Psoas muscle (tissue), 8 donors: ENCODE results near the gene RASL11B. TPM values are rescaled to one million over a fixed set of nuclear protein-coding genes. Genes with fewer than 3 reads are reported as not detected.

ENCODE experiments used
- ATAC-seq, 4 donors: fragments of 200-7000 bp; cut with Tn5 transposase; one replicate each; pipeline ENCODE4 v1.9.1; 2020; ENCODE audit warnings: moderate library complexity in 3 of 4, mild to moderate bottlenecking in 2 of 4
- DNase-seq, 2 donors: peaks; one replicate each; pipeline ENCODE4 v3.0.0-alpha.2; 2020
- H3K27ac ChIP-seq: fragments of 200-600 bp; one replicate; pipeline ENCODE4 v1.8.0; 2022
- H3K27me3 ChIP-seq, 3 donors: fragments of 200-600 bp in 1 of 3; one replicate each; pipeline versions ENCODE4 v1.6.1 to v1.8.0; 2013 to 2022; ENCODE audit warnings: low read length in 2 of 3, mild to moderate bottlenecking in 2 of 3, moderate library complexity in 1 of 3; ENCODE audit not compliant: insufficient read depth in 3 of 3
- H3K36me3 ChIP-seq, 2 donors: fragments of 200-600 bp in 1 of 2; one replicate each; pipeline versions ENCODE4 v1.6.1 to v1.8.0; 2013 to 2022; ENCODE audit warnings: low read depth in 1 of 2, mild to moderate bottlenecking in 1 of 2, moderate library complexity in 1 of 2; ENCODE audit not compliant: insufficient read depth in 1 of 2
- H3K4me1 ChIP-seq: fragments of 200-600 bp; one replicate; pipeline ENCODE4 v1.8.0; 2022
- H3K4me3 ChIP-seq: fragments of 200-600 bp; one replicate; pipeline ENCODE4 v1.8.0; 2022; ENCODE audit warnings: mild to moderate bottlenecking
- H3K9me3 ChIP-seq: fragments of 200-600 bp; one replicate; pipeline ENCODE4 v1.8.0; 2022
- WGBS, 3 donors: extraction: QIAGEN DNeasy Blood & Tissue Kit; methylation state at CpG; one replicate each; pipeline versions ENCODE4 v1.1.6 to v1.1.7; 2013; 5-methylcytosine and 5-hydroxymethylcytosine counted together
- intact Hi-C, 2 donors: fragments of 100-400 bp; cut with DNase I; formaldehyde crosslinking; loops; one replicate each; pipeline versions ENCODE4 v1.11.0 to v1.14.2; 2022
- polyA plus RNA-seq, 3 donors: library from polyadenylated mRNA; stranded (reverse); fragments of 200-250 nt; gene quantifications; one replicate each; pipeline ENCODE4 v1.2.3, GENCODE V29; 2013
- total RNA-seq, 4 donors: library from RNA; stranded (reverse); fragmentation: NEBNext Ultra II Directional in 2 of 4; extraction: Animal tissue kit (Norgen Biotek cat#: 25700) in 2 of 4; gene quantifications; one replicate each; pipeline versions ENCODE4 v1.2.1 to v1.2.4, GENCODE V29; 2021 to 2023
- TF ChIP-seq, protein P1 (sequence below): fragments of 200-600 bp; IDR thresholded peaks from one replicate; pipeline ENCODE4 v1.8.0; 2022; ENCODE audit warnings: antibody characterized with exemption
- donor health status: healthy with polysubstance abuse.
- donor health status: DM: no; HTN: no; CAD: no; lungs with moderate emphysema.
- donor health status: Bipolar disorder and iron deficiency.
- donor health status: healthy.
- donor health status: DM: yes; HTN: yes; CAD: no.
- donor health status: DM: no; HTN: no; CAD: no.
- donor health status: DM: no; HTN: no; CAD: no.
- donor health status: DM: yes; HTN: yes; CAD: no.

RASL11B gene
- total and polyA plus RNA-seq, 7 donors = 0.08 to 1.8 (median 0.33) TPM; not detected in 1

DNA sequence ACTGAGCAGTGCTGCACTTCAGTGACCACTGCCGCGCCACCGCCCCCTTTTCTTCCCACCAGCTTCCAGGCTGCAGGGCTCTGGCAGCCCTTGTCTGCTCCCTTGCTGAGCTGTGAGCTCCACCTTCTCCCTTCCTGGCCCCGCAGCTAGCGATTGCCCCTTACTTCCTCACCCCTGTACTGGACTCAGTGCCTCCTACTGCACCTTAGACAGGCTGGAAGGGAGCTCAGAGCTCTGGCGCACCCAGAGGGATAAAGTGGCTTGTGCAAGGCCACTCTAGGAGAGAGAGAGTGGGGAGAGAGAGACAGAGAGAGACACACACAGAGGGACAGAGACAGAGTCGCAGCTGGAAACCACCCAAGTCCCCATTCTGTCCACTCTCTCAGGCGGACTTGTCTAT lies 6.0 kb downstream of the RASL11B start:
- Histone ChIP-seq H3K27ac (no peak overlapping the region), H3K4me1 (peaks cover 20% of the 10 kb centered on the region), H3K27me3 (no peaks in the 10 kb centered on the region), H3K36me3 (peaks cover 0 to 3% of the 10 kb centered on the region in 2 donors), H3K4me3 (no peak overlapping the region), H3K9me3 (no peaks in the 10 kb centered on the region)
- WGBS, 3 donors = 41 to 53% (median 47%) methylated on average over 8 of the region's 8 CpGs
- intact Hi-C loops = loop anchor here (10.0 kb wide), 1 partner anchor 153 kb away; no protein-coding TSS in a partner anchor
- ATAC-seq (peak; percentile 70 to 86 (median 84)), DNase-seq (peak; percentile 14 to 60)
- TF ChIP-seq, protein P1, sequence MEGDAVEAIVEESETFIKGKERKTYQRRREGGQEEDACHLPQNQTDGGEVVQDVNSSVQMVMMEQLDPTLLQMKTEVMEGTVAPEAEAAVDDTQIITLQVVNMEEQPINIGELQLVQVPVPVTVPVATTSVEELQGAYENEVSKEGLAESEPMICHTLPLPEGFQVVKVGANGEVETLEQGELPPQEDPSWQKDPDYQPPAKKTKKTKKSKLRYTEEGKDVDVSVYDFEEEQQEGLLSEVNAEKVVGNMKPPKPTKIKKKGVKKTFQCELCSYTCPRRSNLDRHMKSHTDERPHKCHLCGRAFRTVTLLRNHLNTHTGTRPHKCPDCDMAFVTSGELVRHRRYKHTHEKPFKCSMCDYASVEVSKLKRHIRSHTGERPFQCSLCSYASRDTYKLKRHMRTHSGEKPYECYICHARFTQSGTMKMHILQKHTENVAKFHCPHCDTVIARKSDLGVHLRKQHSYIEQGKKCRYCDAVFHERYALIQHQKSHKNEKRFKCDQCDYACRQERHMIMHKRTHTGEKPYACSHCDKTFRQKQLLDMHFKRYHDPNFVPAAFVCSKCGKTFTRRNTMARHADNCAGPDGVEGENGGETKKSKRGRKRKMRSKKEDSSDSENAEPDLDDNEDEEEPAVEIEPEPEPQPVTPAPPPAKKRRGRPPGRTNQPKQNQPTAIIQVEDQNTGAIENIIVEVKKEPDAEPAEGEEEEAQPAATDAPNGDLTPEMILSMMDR = no peak

DNA sequence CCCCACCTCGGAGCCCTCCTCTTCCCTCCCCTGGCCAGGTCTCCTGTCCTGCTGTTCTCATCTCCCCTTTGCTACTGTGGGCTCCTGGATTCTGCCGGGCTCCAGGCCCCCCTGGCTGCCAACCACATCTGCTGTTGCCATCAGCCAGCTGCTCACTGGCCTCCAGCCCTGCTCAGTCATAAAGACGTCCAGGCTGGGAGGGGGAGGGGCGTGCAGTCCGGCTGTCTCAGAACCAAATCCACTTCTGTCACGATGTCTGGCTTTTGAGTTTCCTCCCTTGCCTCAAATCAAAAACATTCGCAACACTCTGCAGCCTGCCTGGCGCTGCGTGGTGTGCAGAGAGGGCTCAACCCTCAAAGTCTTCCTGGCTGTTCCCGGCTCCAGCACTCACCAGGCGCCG lies 7.1 kb downstream of the RASL11B start:
- no peaks in the 10 kb centered on the region for H3K27me3 ChIP-seq
- peak; percentile 66 to 84 for DNase-seq
- TF ChIP-seq, protein P1 = no peak
- H3K27ac ChIP-seq = peak overlapping the region; percentile 23
- H3K9me3 ChIP-seq = no peaks in the 10 kb centered on the region
- ATAC-seq = peak; percentile 76 to 93 (median 82)
- intact Hi-C loops = loop anchor here (10.0 kb wide), 1 partner anchor 154 kb away; no protein-coding TSS in a partner anchor
- H3K4me3 ChIP-seq = peak overlapping the region; percentile 46
- peaks cover 0 to 3% of the 10 kb centered on the region in 2 donors for H3K36me3 ChIP-seq
- peaks cover 21% of the 10 kb centered on the region for H3K4me1 ChIP-seq
- WGBS, 3 donors = 8 to 13% (median 12%) methylated on average over 12 of the region's 12 CpGs

DNA sequence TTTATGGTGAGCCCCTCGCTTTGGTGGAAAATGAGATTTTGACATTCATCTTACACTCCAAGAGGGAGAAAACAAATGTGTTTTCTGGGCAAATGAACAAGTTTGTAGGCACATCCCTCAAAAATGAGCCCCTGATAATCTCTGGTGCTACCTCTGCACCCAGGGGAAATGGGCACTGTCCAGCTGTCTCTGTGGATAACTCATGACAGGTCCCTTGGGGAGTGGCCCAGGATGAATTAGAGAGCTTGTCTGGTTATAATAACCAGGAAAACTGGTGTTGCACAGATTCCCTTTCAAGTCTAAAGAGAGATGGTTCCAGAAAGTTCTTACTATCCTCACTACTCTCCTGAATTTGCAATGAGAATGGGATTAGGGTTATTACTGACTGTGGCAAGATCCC lies 7.5 kb downstream of the RASL11B start:
- Histone ChIP-seq H3K27ac (peak overlapping the region; percentile 23), H3K27me3 (no peaks in the 10 kb centered on the region), H3K36me3 (peaks cover 0 to 3% of the 10 kb centered on the region in 2 donors), H3K9me3 (no peaks in the 10 kb centered on the region), H3K4me3 (peak overlapping the region; percentile 46), H3K4me1 (peaks cover 23% of the 10 kb centered on the region)
- intact Hi-C loops = loop anchor here (10.0 kb wide), 1 partner anchor 155 kb away; no protein-coding TSS in a partner anchor
- TF ChIP-seq, protein P1 = no peak
- WGBS, 3 donors = 6 to 44% (median 21%) methylated on average over 1 of the region's 1 CpG
- ATAC-seq (peak in 1 of 4 donors; percentile 22), DNase-seq (no peak)

DNA sequence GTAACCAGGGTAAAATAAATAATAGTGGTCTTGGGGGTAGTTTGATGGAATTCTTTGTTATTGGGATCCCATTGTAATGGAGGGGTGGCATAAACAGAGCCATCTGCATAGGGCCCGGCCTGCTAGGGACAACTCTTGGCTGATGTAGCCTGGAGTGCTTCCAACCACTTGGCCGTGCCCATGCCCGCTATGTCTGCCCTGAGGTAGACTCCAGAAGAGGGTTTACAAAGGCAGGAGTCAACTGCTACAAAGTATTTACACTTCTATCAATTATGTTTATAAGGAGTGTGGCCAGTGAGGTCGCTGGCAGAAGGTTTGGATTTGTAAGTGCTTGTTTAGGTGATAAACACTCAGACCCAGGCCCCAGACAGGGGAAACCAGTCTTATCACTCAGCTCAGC lies 8.1 kb downstream of the RASL11B start:
- TF ChIP-seq, protein P1 = no peak
- H3K4me1 ChIP-seq = peaks cover 23% of the 10 kb centered on the region
- intact Hi-C loops = no loop called here
- no peaks in the 10 kb centered on the region for H3K27me3 ChIP-seq
- H3K9me3 ChIP-seq = no peaks in the 10 kb centered on the region
- 27 to 54% (median 37%) methylated on average over 4 of the region's 4 CpGs for WGBS, 3 donors
- peaks cover 0 to 3% of the 10 kb centered on the region in 2 donors for H3K36me3 ChIP-seq
- ATAC-seq (peak in 2 of 4 donors; percentile 54 to 68), DNase-seq (no peak)
- no peak overlapping the region for H3K4me3 ChIP-seq
- H3K27ac ChIP-seq = no peak overlapping the region

DNA sequence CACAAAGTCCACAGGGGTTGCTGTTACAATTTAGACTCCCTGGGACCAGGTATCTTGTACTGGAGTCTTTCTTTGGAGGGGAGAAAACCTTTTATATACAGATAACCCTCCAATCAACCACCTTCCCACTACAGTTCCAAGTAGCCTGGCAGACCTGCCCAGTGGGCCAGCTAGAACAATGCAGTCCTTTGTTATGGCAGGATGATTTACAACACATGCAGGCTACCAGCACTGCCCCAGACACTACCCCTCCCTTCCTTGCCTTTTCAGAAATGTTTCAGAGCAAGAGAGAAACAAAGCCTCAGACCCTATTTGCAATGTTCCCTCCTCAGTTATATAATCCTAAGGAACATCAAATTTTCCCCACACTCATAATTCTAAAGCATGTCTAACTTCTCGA lies 11.1 kb downstream of the RASL11B start:
- TF ChIP-seq, protein P1 = no peak

More for the DNA sequence above, 11.1 kb downstream of the RASL11B start:
- Histone ChIP-seq H3K4me1 (peaks cover 26% of the 10 kb centered on the region), H3K9me3 (no peaks in the 10 kb centered on the region), H3K27me3 (no peaks in the 10 kb centered on the region), H3K36me3 (no peaks in the 10 kb centered on the region), H3K4me3 (no peak overlapping the region), H3K27ac (no peak overlapping the region)
- ATAC-seq (no peak), DNase-seq (no peak)
- intact Hi-C loops = no loop called here
- 42 to 86% (median 52%) methylated on average over 1 of the region's 1 CpG for WGBS, 3 donors
